ENCODE results near the gene PSMD10.

GRCh38 chrX:108091878-108092291, 543 bp upstream of the PSMD10 start:
- TF ChIP-seq POLR2A (IDR thresholded peaks at IDR 0.05), result no peak
- TF ChIP-seq CTCF (IDR thresholded peaks at IDR 0.05), result no peak
